ENCODE data around the gene RHPN2. TPM values are rescaled to one million over a fixed set of nuclear protein-coding genes. Genes with fewer than 3 reads are reported as not detected.

Gene RHPN2
- total and polyA plus RNA-seq, 2 of the 13 experiments (the other 11 are each of a cell fraction or from before 2014, with no cell fraction given) = 20.3 to 48.0 TPM

DNA sequence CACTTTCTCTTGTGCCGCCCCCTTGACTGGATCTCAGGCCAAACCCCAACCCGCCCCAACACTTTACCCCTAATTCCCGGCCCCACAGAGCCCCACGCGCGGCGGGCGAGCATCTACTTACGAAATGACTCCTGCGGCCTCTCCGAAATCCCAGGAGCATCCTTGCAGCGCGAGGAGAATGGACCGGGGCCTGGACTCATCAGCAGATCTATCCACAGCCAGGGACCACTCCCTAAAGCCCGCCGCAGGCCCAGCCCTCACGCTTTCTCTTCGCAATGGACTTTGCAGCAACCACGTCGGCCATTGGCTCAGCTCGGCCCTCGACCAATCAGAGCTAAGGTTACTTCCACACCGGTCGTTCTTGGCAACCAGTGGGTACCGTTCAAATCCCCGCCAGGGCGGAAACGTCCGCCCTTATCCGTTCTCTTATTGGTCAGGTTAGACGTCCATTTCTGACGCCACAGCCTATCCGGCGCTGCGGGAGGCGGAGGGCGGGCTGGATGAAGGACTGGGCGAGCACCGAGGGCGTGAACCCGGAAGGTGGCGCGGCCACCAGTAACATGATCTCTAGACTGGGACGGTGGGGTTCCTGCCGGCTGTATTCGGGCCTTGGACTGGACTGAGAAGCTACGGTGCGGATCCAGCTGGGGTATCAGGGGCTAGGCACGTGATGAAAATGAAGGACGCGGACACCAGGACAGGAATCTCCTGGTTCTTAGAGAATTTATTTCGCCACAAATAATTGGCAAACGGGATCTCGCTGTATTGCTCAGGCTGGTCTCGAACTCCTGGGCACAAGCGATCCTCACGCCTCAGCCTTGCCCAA is 92.8 kb downstream of the RHPN2 start, which contains the start of the genes CEP89 and FAAP24 (continued):
- TF ChIP-seq PHF21A (CRISPR knock-in tag; IDR thresholded peaks at IDR 0.05) (peak; percentile 51; the same call in 1 of the 2 replicates), ZNF879 (CRISPR knock-in tag; IDR thresholded peaks at IDR 0.05) (no peak), USF2 (IDR thresholded peaks at IDR 0.05; ENCODE audit: low read depth, low read length) (no peak), USF2 (CRISPR knock-in tag; IDR thresholded peaks at IDR 0.05; ENCODE audit: borderline replicate concordance) (0 out of 2 replicates have a peak, but pooled peaks have one; percentile 46), E2F5 (CRISPR knock-in tag; conservative IDR thresholded peaks at IDR 0.05) (peak; percentile 100), ESRRA (CRISPR knock-in tag; IDR thresholded peaks at IDR 0.05; ENCODE audit: low read depth) (no peak), PAF1 (CRISPR knock-in tag; IDR thresholded peaks at IDR 0.05) (no peak), ZBTB37 (CRISPR knock-in tag; IDR thresholded peaks at IDR 0.05) (no peak), ZNF333 (CRISPR knock-in tag; IDR thresholded peaks at IDR 0.05; ENCODE audit: borderline replicate concordance) (no peak), RNF2 (conservative IDR thresholded peaks at IDR 0.05; ENCODE audit: low read depth) (no peak), ZNF598 (CRISPR knock-in tag; IDR thresholded peaks at IDR 0.05; ENCODE audit: borderline replicate concordance) (peak; percentile 77; the same call in 1 of the 2 replicates), GATAD2A (CRISPR knock-in tag; IDR thresholded peaks at IDR 0.05) (peak; percentile 34), ZSCAN20 (CRISPR knock-in tag; IDR thresholded peaks at IDR 0.05; ENCODE audit: borderline replicate concordance) (no peak), KDM5B (CRISPR knock-in tag; IDR thresholded peaks at IDR 0.05; ENCODE audit: borderline replicate concordance) (peak; percentile 48; the same call in 1 of the 2 replicates)
- TF ChIP-seq, protein P1, sequence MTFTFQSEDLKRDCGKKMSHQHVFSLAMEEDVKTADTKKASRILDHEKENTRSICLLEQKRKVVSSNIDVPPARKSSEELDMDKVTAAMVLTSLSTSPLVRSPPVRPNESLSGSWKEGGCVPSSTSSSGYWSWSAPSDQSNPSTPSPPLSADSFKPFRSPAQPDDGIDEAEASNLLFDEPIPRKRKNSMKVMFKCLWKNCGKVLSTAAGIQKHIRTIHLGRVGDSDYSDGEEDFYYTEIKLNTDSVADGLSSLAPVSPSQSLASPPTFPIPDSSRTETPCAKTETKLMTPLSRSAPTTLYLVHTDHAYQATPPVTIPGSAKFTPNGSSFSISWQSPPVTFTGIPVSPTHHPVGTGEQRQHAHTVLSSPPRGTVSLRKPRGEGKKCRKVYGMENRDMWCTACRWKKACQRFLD (CRISPR knock-in tag; IDR thresholded peaks at IDR 0.05; ENCODE audit: borderline replicate concordance) = no peak
- TF ChIP-seq, protein P2, sequence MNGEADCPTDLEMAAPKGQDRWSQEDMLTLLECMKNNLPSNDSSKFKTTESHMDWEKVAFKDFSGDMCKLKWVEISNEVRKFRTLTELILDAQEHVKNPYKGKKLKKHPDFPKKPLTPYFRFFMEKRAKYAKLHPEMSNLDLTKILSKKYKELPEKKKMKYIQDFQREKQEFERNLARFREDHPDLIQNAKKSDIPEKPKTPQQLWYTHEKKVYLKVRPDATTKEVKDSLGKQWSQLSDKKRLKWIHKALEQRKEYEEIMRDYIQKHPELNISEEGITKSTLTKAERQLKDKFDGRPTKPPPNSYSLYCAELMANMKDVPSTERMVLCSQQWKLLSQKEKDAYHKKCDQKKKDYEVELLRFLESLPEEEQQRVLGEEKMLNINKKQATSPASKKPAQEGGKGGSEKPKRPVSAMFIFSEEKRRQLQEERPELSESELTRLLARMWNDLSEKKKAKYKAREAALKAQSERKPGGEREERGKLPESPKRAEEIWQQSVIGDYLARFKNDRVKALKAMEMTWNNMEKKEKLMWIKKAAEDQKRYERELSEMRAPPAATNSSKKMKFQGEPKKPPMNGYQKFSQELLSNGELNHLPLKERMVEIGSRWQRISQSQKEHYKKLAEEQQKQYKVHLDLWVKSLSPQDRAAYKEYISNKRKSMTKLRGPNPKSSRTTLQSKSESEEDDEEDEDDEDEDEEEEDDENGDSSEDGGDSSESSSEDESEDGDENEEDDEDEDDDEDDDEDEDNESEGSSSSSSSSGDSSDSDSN (CRISPR knock-in tag; IDR thresholded peaks at IDR 0.05) = no peak; the same call in 1 of the 2 replicates

All from HepG2 (cell line).